Progenitor cell of endocrine pancreas (in vitro differentiated cells): ENCODE measurements around the gene SACM1L. TPM values are rescaled to one million over a fixed set of nuclear protein-coding genes. Genes with fewer than 3 reads are reported as not detected.

Experiments
- DNase-seq: peaks from one replicate; pipeline ENCODE4 v3.0.0; 2021; ENCODE audit warnings: low spot score; ENCODE audit not compliant: unreplicated experiment
- H3K27ac Mint-ChIP-seq: 2 replicates; pipeline ENCODE4 v1.8.0; 2021; ENCODE audit warnings: mild to moderate bottlenecking, moderate library complexity, mixed read lengths
- H3K27me3 Mint-ChIP-seq: 2 replicates; pipeline ENCODE4 v1.8.0; 2021; ENCODE audit warnings: mixed read lengths
- H3K36me3 Mint-ChIP-seq: 2 replicates; pipeline ENCODE4 v1.8.0; 2022; ENCODE audit warnings: mixed read lengths; ENCODE audit not compliant: insufficient read depth
- H3K4me1 Mint-ChIP-seq: 2 replicates; pipeline ENCODE4 v1.8.0; 2021; ENCODE audit warnings: low read depth, mixed read lengths
- H3K4me3 Mint-ChIP-seq: 2 replicates; pipeline ENCODE4 v1.8.0; 2021; ENCODE audit warnings: low read depth, mild to moderate bottlenecking, moderate library complexity, mixed read lengths
- H3K9me3 Mint-ChIP-seq: 2 replicates; pipeline ENCODE4 v1.8.0; 2021; ENCODE audit warnings: low read depth, mixed read lengths
- CTCF ChIP-seq: fragments of 200-600 bp; sonication (generic); IDR thresholded peaks from one replicate; pipeline ENCODE4 v1.5.0; 2021; ENCODE audit warnings: antibody characterized with exemption, mild to moderate bottlenecking; ENCODE audit not compliant: unreplicated experiment
- total RNA-seq: library from RNA; stranded (reverse); gene quantifications from 2 replicates; pipeline ENCODE4 v1.2.1, GENCODE V29; 2021

The SACM1L gene
- total RNA-seq, 1 donor from 2014 or later = 56.7 TPM

GRCh38 chr3:45783667-45784066 lies 94.5 kb downstream of the SACM1L start:
- DNase-seq = no peak
- Mint-ChIP-seq H3K27me3 (peaks cover 7% of the 10 kb centered on the region), H3K9me3 (peaks cover 8% of the 10 kb centered on the region), H3K4me1 (no peaks in the 10 kb centered on the region), H3K36me3 (no peaks in the 10 kb centered on the region), H3K4me3 (no peak overlapping the region), H3K27ac (no peak overlapping the region)
- TF ChIP-seq CTCF = no peak

DNA sequence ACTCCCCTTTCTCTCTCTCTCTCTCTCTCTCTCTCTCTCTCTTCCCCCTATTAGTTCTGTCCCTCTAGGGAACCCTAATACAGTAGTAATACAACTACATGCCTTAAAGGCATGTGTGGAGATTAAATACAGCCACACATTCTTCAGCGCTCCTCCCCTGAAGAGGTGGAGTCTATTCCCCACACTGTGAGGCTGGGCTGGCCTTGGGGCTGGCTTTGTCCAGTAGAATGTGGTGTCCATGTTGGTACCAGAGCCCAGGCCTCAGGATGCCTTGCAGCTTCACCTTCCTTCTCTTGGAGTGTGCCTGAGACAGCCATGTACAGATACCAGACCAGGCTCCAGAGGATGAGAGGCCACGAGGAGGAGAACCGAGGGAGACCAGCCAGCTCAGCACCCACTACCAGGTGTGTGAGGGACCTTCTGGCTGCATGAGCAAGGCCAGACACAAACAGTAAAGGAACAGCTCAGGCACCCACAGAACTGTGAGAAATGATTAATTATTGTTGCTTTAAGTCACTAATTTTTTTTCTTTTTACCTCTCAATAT lies 96.5 kb downstream of the SACM1L start:
- H3K4me1 Mint-ChIP-seq = no peaks in the 10 kb centered on the region
- no peaks in the 10 kb centered on the region for H3K36me3 Mint-ChIP-seq
- H3K27me3 Mint-ChIP-seq = peaks cover 13% of the 10 kb centered on the region
- H3K4me3 Mint-ChIP-seq = no peak overlapping the region
- TF ChIP-seq CTCF = no peak
- no peak for DNase-seq
- peaks cover 17% of the 10 kb centered on the region for H3K9me3 Mint-ChIP-seq
- H3K27ac Mint-ChIP-seq = no peak overlapping the region

DNA sequence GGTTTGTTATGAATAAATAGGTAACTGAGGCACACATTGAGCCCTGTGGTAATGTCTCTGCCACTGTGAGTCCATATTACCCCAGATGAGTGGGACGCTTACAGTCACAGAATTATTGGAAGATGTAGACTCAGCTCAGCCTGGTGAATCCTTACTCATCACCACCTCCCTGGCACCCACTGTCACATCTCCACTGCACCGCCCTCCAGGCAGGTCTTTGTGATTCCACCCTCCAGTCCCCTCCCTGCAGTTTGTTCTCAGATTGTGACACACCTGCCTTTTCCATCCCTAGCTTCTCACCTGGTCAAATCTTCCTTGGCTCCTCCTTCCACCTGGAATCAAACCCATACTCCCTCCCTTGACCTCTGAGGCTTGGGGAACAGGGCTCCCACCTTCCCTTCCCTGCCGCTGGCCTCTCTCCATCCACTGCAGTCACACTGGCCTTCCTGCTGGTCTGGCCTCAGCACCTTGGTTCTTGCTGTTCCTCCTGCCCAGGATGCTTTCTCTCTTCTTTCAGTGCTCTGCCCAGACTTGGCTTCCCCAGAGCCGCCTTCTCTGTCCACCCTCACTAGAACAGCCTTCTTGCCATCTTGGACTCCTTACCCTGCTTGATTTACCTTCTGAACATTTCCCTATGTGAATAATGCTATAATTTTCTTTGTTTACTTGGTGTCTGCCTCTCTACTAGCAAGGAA lies 97.8 kb downstream of the SACM1L start:
- Mint-ChIP-seq H3K9me3 (peaks cover 17% of the 10 kb centered on the region), H3K36me3 (no peaks in the 10 kb centered on the region), H3K4me1 (no peaks in the 10 kb centered on the region), H3K27me3 (peaks cover 23% of the 10 kb centered on the region), H3K27ac (peak overlapping the region; percentile 46), H3K4me3 (no peak overlapping the region)
- DNase-seq = no peak
- no peak for TF ChIP-seq CTCF

- Mint-ChIP-seq H3K4me3 (no peak overlapping the region), H3K27ac (peak overlapping the region; percentile 46), H3K4me1 (no peaks in the 10 kb centered on the region), H3K36me3 (no peaks in the 10 kb centered on the region), H3K27me3 (peaks cover 24% of the 10 kb centered on the region), H3K9me3 (peaks cover 17% of the 10 kb centered on the region)
- DNase-seq = no peak
- no peak for TF ChIP-seq CTCF
These were observed 98.4 kb downstream of the SACM1L start for GRCh38 chr3:45787551-45787950.

DNA sequence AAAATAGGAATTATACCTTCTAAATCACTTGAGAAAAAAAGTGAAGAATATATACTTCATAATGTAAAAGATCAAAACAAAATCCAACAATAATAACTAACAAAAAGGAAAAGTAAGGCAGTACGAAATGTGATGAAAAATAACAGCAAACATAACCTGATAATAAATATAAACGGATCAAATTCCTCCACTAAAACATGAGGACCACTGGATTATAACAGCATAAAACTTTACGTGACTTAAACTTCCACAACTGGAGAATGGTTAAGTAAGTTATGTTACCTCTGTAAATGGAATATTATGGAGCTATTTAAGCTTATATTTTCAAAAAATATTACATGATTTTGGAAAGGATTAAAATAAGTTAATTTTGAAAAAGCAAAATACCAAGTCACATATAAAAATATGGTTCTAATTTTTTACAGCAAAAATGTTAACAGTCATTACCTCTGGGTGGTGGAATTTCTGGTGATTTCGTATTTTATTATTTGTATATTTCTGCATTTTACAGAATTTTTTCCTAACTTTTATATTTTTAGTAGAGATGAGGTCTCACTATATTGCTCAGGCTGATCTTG lies 100.1 kb downstream of the SACM1L start:
- peaks cover 17% of the 10 kb centered on the region for H3K9me3 Mint-ChIP-seq
- peaks cover 38% of the 10 kb centered on the region for H3K27me3 Mint-ChIP-seq
- no peak overlapping the region for H3K27ac Mint-ChIP-seq
- no peaks in the 10 kb centered on the region for H3K4me1 Mint-ChIP-seq
- no peak for DNase-seq
- H3K36me3 Mint-ChIP-seq = no peaks in the 10 kb centered on the region
- no peak for TF ChIP-seq CTCF
- no peak overlapping the region for H3K4me3 Mint-ChIP-seq
